Activated naive CD4-positive, alpha-beta T cell treated with anti-CD3 and anti-CD28 coated beads for 36 hours (primary cell): Measurements from ENCODE around the gene CRYBG1. TPM values are rescaled to one million over a fixed set of nuclear protein-coding genes. Genes with fewer than 3 reads are reported as not detected.

ENCODE experiments used
- CTCF ChIA-PET: fragments of 350-600 bp; sonication (Branson Sonifier 250); formaldehyde crosslinking; loops from one replicate; lab custom pipeline; 2021; ENCODE audit warnings: antibody characterized with exemption; lab: Charles Lee
- DNase-seq: peaks from one replicate; pipeline ENCODE4 v3.0.0-alpha.2; 2020
- H3K27ac Mint-ChIP-seq: one replicate; pipeline ENCODE4 v1.8.0; 2021; ENCODE audit warnings: mild to moderate bottlenecking, mixed read lengths
- H3K27me3 Mint-ChIP-seq: one replicate; pipeline ENCODE4 v1.8.0; 2021; ENCODE audit warnings: low read depth, mixed read lengths
- H3K36me3 Mint-ChIP-seq: one replicate; pipeline ENCODE4 v1.8.0; 2021; ENCODE audit warnings: low read depth, mixed read lengths
- H3K4me1 Mint-ChIP-seq: one replicate; pipeline ENCODE4 v1.8.0; 2021; ENCODE audit warnings: low read depth, mixed read lengths
- H3K4me3 Mint-ChIP-seq: one replicate; pipeline ENCODE4 v1.8.0; 2021; ENCODE audit warnings: mild to moderate bottlenecking, moderate library complexity, mixed read lengths
- H3K9me3 Mint-ChIP-seq: one replicate; pipeline ENCODE4 v1.8.0; 2021; ENCODE audit warnings: mixed read lengths
- intact Hi-C: fragments of 100-400 bp; cut with micrococcal nuclease; formaldehyde crosslinking; loops from one replicate; pipeline ENCODE4 v1.15.1; 2023
- total RNA-seq, 2 experiments: library from RNA; stranded (reverse); gene quantifications; one replicate each; pipeline ENCODE4 v1.2.3, GENCODE V29; 2021

CRYBG1 gene
- total RNA-seq, 2 experiments from 2014 or later = 12.9 to 13.0 TPM

- H3K4me1 Mint-ChIP-seq = peaks cover 66% of the 10 kb centered on the region
- H3K4me3 Mint-ChIP-seq = peak overlapping the region; percentile 73
- peaks cover 10% of the 10 kb centered on the region for H3K36me3 Mint-ChIP-seq
- no peaks in the 10 kb centered on the region for H3K9me3 Mint-ChIP-seq
- peak overlapping the region; percentile 91 for H3K27ac Mint-ChIP-seq
- intact Hi-C loops = loop anchor here (1.0 to 2.0 kb wide), 2 partner anchors 9 to 14 kb away; no protein-coding TSS in a partner anchor
- no peaks in the 10 kb centered on the region for H3K27me3 Mint-ChIP-seq
- CTCF ChIA-PET = interaction anchor here (0.6 to 6.6 kb wide), 6 partner anchors 12 to 137 kb away, joined by 3 to 53 read pairs (median 3); no protein-coding TSS in a partner anchor
- DNase-seq = peak; percentile 24
Measured at GRCh38 chr6:106525107-106525881, 164.8 kb downstream of the CRYBG1 start.

GRCh38 chr6:106525882-106526275, 165.4 kb downstream of the CRYBG1 start:
- intact Hi-C loops = loop anchor here (1.0 to 2.0 kb wide), 2 partner anchors 8 to 15 kb away; no protein-coding TSS in a partner anchor
- DNase-seq = no peak
- H3K27me3 Mint-ChIP-seq = no peaks in the 10 kb centered on the region
- peaks cover 66% of the 10 kb centered on the region for H3K4me1 Mint-ChIP-seq
- no peaks in the 10 kb centered on the region for H3K9me3 Mint-ChIP-seq
- peaks cover 12% of the 10 kb centered on the region for H3K36me3 Mint-ChIP-seq
- CTCF ChIA-PET = interaction anchor here (0.7 to 0.9 kb wide), 2 partner anchors 27 to 137 kb away, joined by 3 read pairs; no protein-coding TSS in a partner anchor
- no peak overlapping the region for H3K4me3 Mint-ChIP-seq
- peak overlapping the region; percentile 13 for H3K27ac Mint-ChIP-seq

- CTCF ChIA-PET = interaction anchor here (0.5 to 1.3 kb wide), 2 partner anchors 10 to 39 kb away, joined by 3 to 5 read pairs; no protein-coding TSS in a partner anchor
- DNase-seq = no peak
- intact Hi-C loops = no loop called here
- H3K9me3 Mint-ChIP-seq = no peaks in the 10 kb centered on the region
- peaks cover 11% of the 10 kb centered on the region for H3K36me3 Mint-ChIP-seq
- no peaks in the 10 kb centered on the region for H3K27me3 Mint-ChIP-seq
- H3K4me3 Mint-ChIP-seq = no peak overlapping the region
- H3K4me1 Mint-ChIP-seq = peaks cover 62% of the 10 kb centered on the region
- H3K27ac Mint-ChIP-seq = no peak overlapping the region
Measured at GRCh38 chr6:106527117-106527516, 166.6 kb downstream of the CRYBG1 start.

GRCh38 chr6:106527979-106528378, 167.5 kb downstream of the CRYBG1 start:
- H3K9me3 Mint-ChIP-seq = no peaks in the 10 kb centered on the region
- peaks cover 60% of the 10 kb centered on the region for H3K4me1 Mint-ChIP-seq
- intact Hi-C loops = no loop called here
- H3K36me3 Mint-ChIP-seq = peaks cover 13% of the 10 kb centered on the region
- H3K27me3 Mint-ChIP-seq = no peaks in the 10 kb centered on the region
- peak overlapping the region; percentile 56 for H3K27ac Mint-ChIP-seq
- CTCF ChIA-PET = interaction anchor here (1.3 kb wide), 1 partner anchor 9 kb away, joined by 5 read pairs; no protein-coding TSS in a partner anchor
- DNase-seq = no peak
- H3K4me3 Mint-ChIP-seq = no peak overlapping the region

GRCh38 chr6:106528521-106528920, 168.0 kb downstream of the CRYBG1 start:
- CTCF ChIA-PET = no interaction called here
- Mint-ChIP-seq H3K9me3 (no peaks in the 10 kb centered on the region), H3K27ac (peak overlapping the region; percentile 46), H3K27me3 (no peaks in the 10 kb centered on the region), H3K36me3 (peaks cover 14% of the 10 kb centered on the region), H3K4me3 (no peak overlapping the region), H3K4me1 (peaks cover 62% of the 10 kb centered on the region)
- DNase-seq = no peak
- intact Hi-C loops = no loop called here

- CTCF ChIA-PET = interaction anchor here (1.0 to 1.5 kb wide), 2 partner anchors 9 to 19 kb away, joined by 3 to 6 read pairs; no protein-coding TSS in a partner anchor
- peaks cover 18% of the 10 kb centered on the region for H3K36me3 Mint-ChIP-seq
- no peaks in the 10 kb centered on the region for H3K27me3 Mint-ChIP-seq
- no peak overlapping the region for H3K27ac Mint-ChIP-seq
- intact Hi-C loops = no loop called here
- no peaks in the 10 kb centered on the region for H3K9me3 Mint-ChIP-seq
- DNase-seq = no peak
- H3K4me1 Mint-ChIP-seq = peaks cover 61% of the 10 kb centered on the region
- H3K4me3 Mint-ChIP-seq = no peak overlapping the region
Measured at GRCh38 chr6:106529438-106529837, 168.9 kb downstream of the CRYBG1 start.

GRCh38 chr6:106530026-106530425, 169.5 kb downstream of the CRYBG1 start:
- Mint-ChIP-seq H3K9me3 (no peaks in the 10 kb centered on the region), H3K27ac (no peak overlapping the region), H3K27me3 (no peaks in the 10 kb centered on the region), H3K4me3 (no peak overlapping the region), H3K4me1 (peaks cover 67% of the 10 kb centered on the region), H3K36me3 (peaks cover 18% of the 10 kb centered on the region)
- intact Hi-C loops = no loop called here
- CTCF ChIA-PET = interaction anchor here (1.0 to 1.5 kb wide), 2 partner anchors 10 to 20 kb away, joined by 3 to 6 read pairs; no protein-coding TSS in a partner anchor
- DNase-seq = no peak

GRCh38 chr6:106530502-106530901, 170.0 kb downstream of the CRYBG1 start:
- Mint-ChIP-seq H3K4me1 (peaks cover 68% of the 10 kb centered on the region), H3K4me3 (no peak overlapping the region), H3K27me3 (no peaks in the 10 kb centered on the region), H3K36me3 (peaks cover 18% of the 10 kb centered on the region), H3K9me3 (no peaks in the 10 kb centered on the region), H3K27ac (no peak overlapping the region)
- CTCF ChIA-PET = interaction anchor here (1.0 to 1.5 kb wide), 3 partner anchors 8 to 20 kb away, joined by 3 to 6 read pairs (median 3); no protein-coding TSS in a partner anchor
- no peak for DNase-seq
- intact Hi-C loops = no loop called here

GRCh38 chr6:106533054-106533453, 172.5 kb downstream of the CRYBG1 start:
- peak overlapping the region; percentile 9 for H3K27ac Mint-ChIP-seq
- H3K4me1 Mint-ChIP-seq = peaks cover 72% of the 10 kb centered on the region
- intact Hi-C loops = no loop called here
- CTCF ChIA-PET = interaction anchor here (0.7 to 1.1 kb wide), 2 partner anchors 33 to 161 kb away, joined by 3 read pairs; no protein-coding TSS in a partner anchor
- H3K27me3 Mint-ChIP-seq = no peaks in the 10 kb centered on the region
- H3K36me3 Mint-ChIP-seq = peaks cover 26% of the 10 kb centered on the region
- H3K9me3 Mint-ChIP-seq = no peaks in the 10 kb centered on the region
- H3K4me3 Mint-ChIP-seq = no peak overlapping the region
- DNase-seq = no peak

GRCh38 chr6:106534004-106534403, 173.5 kb downstream of the CRYBG1 start:
- H3K27me3 Mint-ChIP-seq = no peaks in the 10 kb centered on the region
- CTCF ChIA-PET = interaction anchor here (0.7 to 1.7 kb wide), 9 partner anchors 13 to 162 kb away, joined by 3 to 6 read pairs (median 5); no protein-coding TSS in a partner anchor
- H3K4me3 Mint-ChIP-seq = no peak overlapping the region
- H3K36me3 Mint-ChIP-seq = peaks cover 24% of the 10 kb centered on the region
- peaks cover 73% of the 10 kb centered on the region for H3K4me1 Mint-ChIP-seq
- no peak for DNase-seq
- H3K27ac Mint-ChIP-seq = peak overlapping the region; percentile 81
- no peaks in the 10 kb centered on the region for H3K9me3 Mint-ChIP-seq
- intact Hi-C loops = loop anchor here (1.0 kb wide), 4 partner anchors 9 to 436 kb away; partner anchors contain the start of genes QRSL1 and RTN4IP1

- Mint-ChIP-seq H3K4me3 (no peak overlapping the region), H3K27ac (peak overlapping the region; percentile 81), H3K4me1 (peaks cover 77% of the 10 kb centered on the region), H3K36me3 (peaks cover 21% of the 10 kb centered on the region), H3K9me3 (no peaks in the 10 kb centered on the region), H3K27me3 (no peaks in the 10 kb centered on the region)
- CTCF ChIA-PET = interaction anchor here (0.6 to 1.7 kb wide), 9 partner anchors 12 to 1255 kb away, joined by 3 to 6 read pairs (median 5); no protein-coding TSS in a partner anchor
- peak; percentile 85 for DNase-seq
- intact Hi-C loops = loop anchor here (1.0 kb wide), 4 partner anchors 9 to 436 kb away; partner anchors contain the start of genes QRSL1 and RTN4IP1
Measured at GRCh38 chr6:106534564-106534982, 174.1 kb downstream of the CRYBG1 start.

- H3K9me3 Mint-ChIP-seq = no peaks in the 10 kb centered on the region
- no peaks in the 10 kb centered on the region for H3K27me3 Mint-ChIP-seq
- intact Hi-C loops = no loop called here
- H3K36me3 Mint-ChIP-seq = peaks cover 19% of the 10 kb centered on the region
- DNase-seq = no peak
- peak overlapping the region; percentile 81 for H3K27ac Mint-ChIP-seq
- CTCF ChIA-PET = interaction anchor here (0.6 to 1.7 kb wide), 8 partner anchors 14 to 1255 kb away, joined by 3 to 6 read pairs (median 5); no protein-coding TSS in a partner anchor
- peaks cover 74% of the 10 kb centered on the region for H3K4me1 Mint-ChIP-seq
- H3K4me3 Mint-ChIP-seq = no peak overlapping the region
Measured at GRCh38 chr6:106535012-106535411, 174.5 kb downstream of the CRYBG1 start.
